HepG2 (cell line): ENCODE results near the gene TMEM154. TPM values are rescaled to one million over a fixed set of nuclear protein-coding genes. Genes with fewer than 3 reads are reported as not detected.
A peak's percentile ranks its signal among the peaks of the same experiment; 100 is the strongest.

Experiments used
- ATAC-seq: fragments of 200-7000 bp; cut with Tn5 transposase; 3 replicates; pipeline ENCODE4 v1.9.1; 2020; ENCODE audit warnings: mild to moderate bottlenecking, moderate library complexity
- Bru-seq: library from RNA; stranded (reverse); fragments of 400-500 nt; gene quantifications from one replicate; lab custom pipeline; 2021; lab: Mats Ljungman, UMichigan
- BruChase-seq, 2 experiments: library from RNA; stranded (reverse); fragments of 400-500 nt; gene quantifications; one replicate each; lab custom pipeline; 2021; lab: Mats Ljungman, UMichigan
- BruUV-seq: library from RNA; stranded (reverse); fragments of 400-500 nt; replicated peaks from 2 replicates; lab custom pipeline; 2021; lab: Mats Ljungman, UMichigan
- CTCF ChIA-PET: fragments of 300-600 bp; formaldehyde crosslinking; extraction: SDS; loops from one replicate; lab custom pipeline; 2021; ENCODE audit warnings: low total read pairs, inconsistent platforms, low intra/inter-chr PET ratio; lab: Yijun Ruan, JAX
- POLR2A ChIA-PET: fragments of 350-600 bp; sonication (Branson Sonifier 250); formaldehyde crosslinking; loops from one replicate; lab custom pipeline; 2020; ENCODE audit warnings: antibody characterized with exemption, inconsistent platforms; lab: Yijun Ruan, JAX
- DNase-seq: peaks from one replicate; pipeline ENCODE4 v3.0.0-alpha.2; 2015; ENCODE audit warnings: low spot score
- FAIRE-seq: peaks from 3 replicates; lab custom pipeline; 2011; peaks lifted over from hg19 to GRCh38; lab: Jason Lieb, UNC
- H2AFZ ChIP-seq: one replicate; pipeline ENCODE4 v1.6.1; 2011; ENCODE audit warnings: low read length, inconsistent platforms
- H3K27ac ChIP-seq: fragments of 300-600 bp; 3 replicates; pipeline ENCODE4 v1.8.0; 2011; ENCODE audit warnings: mixed run types, mild to moderate bottlenecking, mixed read lengths, low read length, inconsistent platforms; ENCODE audit not compliant: insufficient read depth; ENCODE audit errors: extremely low read length
- H3K27me3 ChIP-seq, 2 experiments: fragments of 200-600 bp in 1 of 2; 2 replicates in 1 of 2; 3 replicates in 1 of 2; pipeline versions ENCODE4 v1.6.0 to v1.8.0; 2011; ENCODE audit warnings: low read length in 2 of 2, mild to moderate bottlenecking in 2 of 2, moderate library complexity in 2 of 2, inconsistent platforms in 1 of 2; ENCODE audit not compliant: insufficient read depth in 2 of 2, control insufficient read depth in 1 of 2
- H3K36me3 ChIP-seq, 2 experiments: fragments of 200-600 bp in 1 of 2; replicated peaks in 1 of 2; 2 replicates in 1 of 2; 3 replicates in 1 of 2; pipeline versions ENCODE4 v1.5.1 to v1.8.0; 2011; ENCODE audit warnings: low read length in 2 of 2, inconsistent platforms in 1 of 2; ENCODE audit not compliant: insufficient read depth in 2 of 2, control insufficient read depth in 1 of 2
- H3K4me1 ChIP-seq: 2 replicates; pipeline ENCODE4 v1.5.1; 2012; ENCODE audit warnings: low read length, inconsistent platforms; ENCODE audit not compliant: insufficient read depth
- H3K4me2 ChIP-seq: 2 replicates; pipeline ENCODE4 v1.6.0; 2011; ENCODE audit warnings: low read depth, low read length, inconsistent platforms
- H3K4me3 ChIP-seq, 3 experiments: fragments of 200-600 bp in 1 of 3; sonication (generic), shearing (Covaris generic) in 1 of 3; replicated peaks in 1 of 3; 2 replicates each; pipeline ENCODE4 v1.5.1; 2011 to 2016; ENCODE audit warnings: low read length in 3 of 3, inconsistent platforms in 2 of 3, low read depth in 2 of 3, mild to moderate bottlenecking in 2 of 3, control low read depth in 1 of 3, mixed read lengths in 1 of 3; ENCODE audit not compliant: insufficient read depth in 1 of 3
- H3K79me2 ChIP-seq: one replicate; pipeline ENCODE4 v1.6.1; 2011; ENCODE audit warnings: low read length, inconsistent platforms; ENCODE audit not compliant: insufficient read depth
- H3K9ac ChIP-seq: 2 replicates; pipeline ENCODE4 v1.6.0; 2011; ENCODE audit warnings: mild to moderate bottlenecking, low read depth, low read length, inconsistent platforms; ENCODE audit not compliant: insufficient read depth
- H3K9me3 ChIP-seq: 2 replicates; pipeline ENCODE4 v1.5.1; 2012; ENCODE audit warnings: mild to moderate bottlenecking, low read length
- H4K20me1 ChIP-seq: 2 replicates; pipeline ENCODE4 v1.6.0; 2011; ENCODE audit warnings: inconsistent platforms, mild to moderate bottlenecking, low read length, moderate library complexity; ENCODE audit not compliant: insufficient read depth
- ATF6 ChIP-seq: sonication (generic); formaldehyde crosslinking; conservative IDR thresholded peaks from 2 replicates; pipeline ENCODE4 v1.4.0; 2020; ENCODE audit warnings: missing genetic modification reagents
- EZH2 ChIP-seq: conservative IDR thresholded peaks from 2 replicates; pipeline ENCODE4 v1.6.1; 2012; ENCODE audit warnings: mild to moderate bottlenecking, low read depth, low read length, moderate library complexity
- KDM5B ChIP-seq: sonication (generic); formaldehyde crosslinking; IDR thresholded peaks from 2 replicates; pipeline ENCODE4 v1.4.0; 2020; ENCODE audit warnings: missing genetic modification reagents, mild to moderate bottlenecking, borderline replicate concordance
- NR2C2 ChIP-seq: sonication (generic); formaldehyde crosslinking; IDR thresholded peaks from 2 replicates; pipeline ENCODE4 v1.4.0; 2020; ENCODE audit warnings: missing genetic modification reagents, mild to moderate bottlenecking, moderate library complexity, borderline replicate concordance
- SP1 ChIP-seq, 2 experiments: fragments of 450-650 bp in 1 of 2; sonication (generic) in 1 of 2; formaldehyde crosslinking in 1 of 2; IDR thresholded peaks; 2 replicates each; pipeline versions ENCODE4 v1.4.0 to v1.6.1; 2016 to 2020; ENCODE audit warnings: missing genetic modification reagents in 1 of 2
- SRSF1 ChIP-seq: fragments of 200-400 bp; formaldehyde crosslinking; optimal IDR thresholded peaks from 2 replicates; pipeline ENCODE3; 2017; ENCODE audit warnings: mild to moderate bottlenecking, low read depth, low read length, moderate library complexity
- ZBTB49 ChIP-seq: sonication (generic); formaldehyde crosslinking; IDR thresholded peaks from 2 replicates; pipeline ENCODE4 v1.4.0; 2020; ENCODE audit warnings: missing genetic modification reagents, borderline replicate concordance
- ZNF143 ChIP-seq: sonication (generic); formaldehyde crosslinking; IDR thresholded peaks from 2 replicates; pipeline ENCODE4 v1.4.0; 2020; ENCODE audit warnings: missing genetic modification reagents
- ZNF331 ChIP-seq: sonication (generic); formaldehyde crosslinking; IDR thresholded peaks from 2 replicates; pipeline ENCODE4 v1.4.0; 2020; ENCODE audit warnings: missing genetic modification reagents
- ZNF749 ChIP-seq: sonication (generic); formaldehyde crosslinking; IDR thresholded peaks from 2 replicates; pipeline ENCODE4 v1.8.0; 2022; ENCODE audit warnings: mild to moderate bottlenecking, missing genetic modification reagents, moderate library complexity, borderline replicate concordance
- ZNF800 ChIP-seq: sonication (generic); formaldehyde crosslinking; IDR thresholded peaks from 2 replicates; pipeline ENCODE4 v1.4.0; 2020; ENCODE audit warnings: missing genetic modification reagents
- WGBS: methylation state at CpG from one replicate; pipeline ENCODE4 v1.1.6; 2017; ENCODE audit warnings: low lambda C conversion rate; 5-methylcytosine and 5-hydroxymethylcytosine counted together
- in situ Hi-C: cut with HindIII; loops from 2 replicates; pipeline ENCODE4 v1.10.0; 2017; ENCODE audit warnings: low pct_unique_long_range_greater_than_20kb; ENCODE audit not compliant: extremely low pct_ligation_motif_present
- intact Hi-C: fragments of 100-400 bp; cut with micrococcal nuclease; formaldehyde crosslinking; loops from one replicate; pipeline ENCODE4 v1.10.0; 2022; ENCODE audit not compliant: unreplicated experiment
- long read RNA-seq, 2 experiments: library from RNA in 1 of 2; library from polyadenylated mRNA in 1 of 2; stranded (forward) in 1 of 2; unstranded in 1 of 2; transcript quantifications; one replicate each; pipeline ENCODE4 v2.0.0, GENCODE V29; 2019 to 2022
- polyA minus RNA-seq, 3 experiments: library from RNA; depleted of rRNA, polyadenylated mRNA; stranded (reverse); fragments of >200 nt; gene quantifications; 2 replicates each; pipeline ENCODE4 v1.2.3, GENCODE V29; 2011; ENCODE audit warnings: low replicate concordance in 1 of 3
- polyA plus RNA-seq, 8 experiments: library from polyadenylated mRNA; depleted of rRNA in 3 of 8; stranded (reverse) in 7 of 8; unstranded in 1 of 8; fragments of >200 nt; fragmentation: Illumina TruSeq in 4 of 8; extraction: Trizol in 4 of 8; gene quantifications; 2 replicates each; pipeline versions ENCODE4 v1.2.1 to v1.2.3, GENCODE V29; 2011 to 2016; ENCODE audit warnings: low read depth in 4 of 8, missing spikeins in 1 of 8, mixed read lengths in 1 of 8; ENCODE audit not compliant: insufficient read depth in 1 of 8
- total RNA-seq, 5 experiments: library from RNA; depleted of rRNA; stranded (reverse); fragments of >200 nt; fragmentation: Illumina TruSeq; extraction: Trizol; gene quantifications; 2 replicates each; pipeline ENCODE4 v1.2.3, GENCODE V29; 2016; ENCODE audit warnings: low read depth in 1 of 5

Gene TMEM154
- not detected in 2 replicates for total RNA-seq (2016; rRNA removed; fragmentation: Illumina TruSeq; extraction: Trizol)
- total RNA-seq (2016; cell fraction: cytosol; rRNA removed; fragmentation: Illumina TruSeq; extraction: Trizol; ENCODE audit: low read depth), result not detected in 2 replicates
- not detected in 2 replicates for total RNA-seq (2016; cell fraction: insoluble cytoplasmic fraction; rRNA removed; fragmentation: Illumina TruSeq; extraction: Trizol)
- not detected in 2 replicates for total RNA-seq (2016; cell fraction: membrane; rRNA removed; fragmentation: Illumina TruSeq; extraction: Trizol)
- not detected in 2 replicates for total RNA-seq (2016; cell fraction: nucleus; rRNA removed; fragmentation: Illumina TruSeq; extraction: Trizol)
- polyA plus RNA-seq (2011; rRNA removed), result 0.03 TPM in 2 replicates
- 0.03 TPM in 1 of 2 replicates, not detected in the other for polyA plus RNA-seq (2011; cell fraction: cytosol; rRNA removed)
- polyA plus RNA-seq (2011; cell fraction: nucleus; rRNA removed), result 0.05 TPM in 1 of 2 replicates, not detected in the other
- not detected in 2 replicates for polyA plus RNA-seq (2012)
- not detected in 2 replicates for polyA plus RNA-seq (2016; cell fraction: cytosol; fragmentation: Illumina TruSeq; extraction: Trizol; ENCODE audit: low read depth)
- not detected in 2 replicates for polyA plus RNA-seq (2016; cell fraction: insoluble cytoplasmic fraction; fragmentation: Illumina TruSeq; extraction: Trizol; ENCODE audit: low read depth)
- not detected in 2 replicates for polyA plus RNA-seq (2016; cell fraction: membrane; fragmentation: Illumina TruSeq; extraction: Trizol; ENCODE audit: low read depth)
- not detected in 2 replicates for polyA plus RNA-seq (2016; cell fraction: nucleus; fragmentation: Illumina TruSeq; extraction: Trizol; ENCODE audit: insufficient read depth, low read depth)
- 0.05 TPM in 1 of 2 replicates, not detected in the other for polyA minus RNA-seq (2011; rRNA and poly(A)+ RNA removed; ENCODE audit: low replicate concordance)
- polyA minus RNA-seq (2011; cell fraction: cytosol; rRNA and poly(A)+ RNA removed), result not detected in 2 replicates
- polyA minus RNA-seq (2011; cell fraction: nucleus; rRNA and poly(A)+ RNA removed), result not detected in 2 replicates
- percentile 6 among the genes with signal in this experiment for Bru-seq, nascent RNA
- BruChase-seq, experiment 1, labeled RNA remaining after a 6-hour chase, result percentile 8 among the genes with signal in this experiment
- BruChase-seq, experiment 2, labeled RNA remaining after a 2-hour chase, result percentile 2 among the genes with signal in this experiment
- long read RNA-seq, experiment 1, result 0 reads
- long read RNA-seq, experiment 2, result 0 reads

- H2AFZ ChIP-seq, result no peak within 1 kb of the TSS
- H3K79me2 ChIP-seq, result no peaks in the 10 kb centered on the region
- in situ Hi-C loops, result no loop called here
- intact Hi-C loops, result no loop called here
- peaks cover 0 to 33% of the 10 kb centered on the region in 2 experiments; a peak in 4 of 5 replicates for H3K27me3 ChIP-seq
- H4K20me1 ChIP-seq, result no peaks in the 10 kb centered on the region
- ChIA-PET POLR2A (no interaction called here), CTCF (no interaction called here)
- no peak for FAIRE-seq
- peak within 1 kb of the TSS in 2 of 3 experiments; percentile 46 to 49; a peak in 4 of 6 replicates for H3K4me3 ChIP-seq
- no peaks in the 10 kb centered on the region for H3K9me3 ChIP-seq
- 8% methylated on average over 17 of the region's 32 CpGs for WGBS
- no peak for DNase-seq
- peaks cover 9% of the 10 kb centered on the region for H3K4me1 ChIP-seq
- no TSS peak for BruUV-seq
- peak within 1 kb of the TSS; percentile 59 for H3K4me2 ChIP-seq
- peak; percentile 95 for ATAC-seq
- no peaks in the 10 kb centered on the region for H3K36me3 ChIP-seq
- no peak within 1 kb of the TSS for H3K9ac ChIP-seq
- no peak within 1 kb of the TSS for H3K27ac ChIP-seq
- no peak for TF ChIP-seq ZBTB49 (CRISPR knock-in tag)
- TF ChIP-seq EZH2, result peak; percentile 35; the same call in 1 of the 2 replicates
- TF ChIP-seq ZNF331 (CRISPR knock-in tag), result peak; percentile 20; the same call in 1 of the 2 replicates
- TF ChIP-seq ZNF800 (CRISPR knock-in tag), result peak; percentile 62; the same call in 1 of the 2 replicates
- no peak for TF ChIP-seq ZNF749 (CRISPR knock-in tag)
- no peak for TF ChIP-seq NR2C2 (CRISPR knock-in tag)
- no peak for TF ChIP-seq SP1 (IDR thresholded peaks at IDR 0.05)
- TF ChIP-seq SP1 (CRISPR knock-in tag; IDR thresholded peaks at IDR 0.05), result no peak
- TF ChIP-seq SRSF1, result no peak
- TF ChIP-seq ATF6, result no peak
- TF ChIP-seq ZNF143, result no peak
- TF ChIP-seq KDM5B, result no peak
Observed at GRCh38 chr4:152679414-152680281, at the start of gene TMEM154. TSS of gene TMEM154 (minus strand) at chr4:152679997. CDS start at chr4:152679933, 64 bp downstream.
